HepG2 (cell line): ENCODE data around the gene CNGA2. TPM values are rescaled to one million over a fixed set of nuclear protein-coding genes. Genes with fewer than 3 reads are reported as not detected.

Experiments used
- ATAC-seq: fragments of 200-7000 bp; cut with Tn5 transposase; 3 replicates; pipeline ENCODE4 v1.9.1; 2020; ENCODE audit warnings: mild to moderate bottlenecking, moderate library complexity
- BruUV-seq: library from RNA; stranded (reverse); fragments of 400-500 nt; replicated peaks from 2 replicates; lab custom pipeline; 2021; lab: Mats Ljungman, UMichigan
- CTCF ChIA-PET: fragments of 300-600 bp; formaldehyde crosslinking; extraction: SDS; loops from one replicate; lab custom pipeline; 2021; ENCODE audit warnings: low total read pairs, inconsistent platforms, low intra/inter-chr PET ratio; lab: Yijun Ruan, JAX
- POLR2A ChIA-PET: fragments of 350-600 bp; sonication (Branson Sonifier 250); formaldehyde crosslinking; loops from one replicate; lab custom pipeline; 2020; ENCODE audit warnings: antibody characterized with exemption, inconsistent platforms; lab: Yijun Ruan, JAX
- DNase-seq: peaks from one replicate; pipeline ENCODE4 v3.0.0-alpha.2; 2015; ENCODE audit warnings: low spot score
- FAIRE-seq: peaks from 3 replicates; lab custom pipeline; 2011; peaks lifted over from hg19 to GRCh38; lab: Jason Lieb, UNC
- H2AFZ ChIP-seq: one replicate; pipeline ENCODE4 v1.6.1; 2011; ENCODE audit warnings: low read length, inconsistent platforms
- H3K27ac ChIP-seq: fragments of 300-600 bp; 3 replicates; pipeline ENCODE4 v1.8.0; 2011; ENCODE audit warnings: mixed run types, mild to moderate bottlenecking, mixed read lengths, low read length, inconsistent platforms; ENCODE audit not compliant: insufficient read depth; ENCODE audit errors: extremely low read length
- H3K27me3 ChIP-seq, 2 experiments: fragments of 200-600 bp in 1 of 2; 2 replicates in 1 of 2; 3 replicates in 1 of 2; pipeline versions ENCODE4 v1.6.0 to v1.8.0; 2011; ENCODE audit warnings: low read length in 2 of 2, mild to moderate bottlenecking in 2 of 2, moderate library complexity in 2 of 2, inconsistent platforms in 1 of 2; ENCODE audit not compliant: insufficient read depth in 2 of 2, control insufficient read depth in 1 of 2
- H3K36me3 ChIP-seq, 2 experiments: fragments of 200-600 bp in 1 of 2; replicated peaks in 1 of 2; 2 replicates in 1 of 2; 3 replicates in 1 of 2; pipeline versions ENCODE4 v1.5.1 to v1.8.0; 2011; ENCODE audit warnings: low read length in 2 of 2, inconsistent platforms in 1 of 2; ENCODE audit not compliant: insufficient read depth in 2 of 2, control insufficient read depth in 1 of 2
- H3K4me1 ChIP-seq: 2 replicates; pipeline ENCODE4 v1.5.1; 2012; ENCODE audit warnings: low read length, inconsistent platforms; ENCODE audit not compliant: insufficient read depth
- H3K4me2 ChIP-seq: 2 replicates; pipeline ENCODE4 v1.6.0; 2011; ENCODE audit warnings: low read depth, low read length, inconsistent platforms
- H3K4me3 ChIP-seq, 3 experiments: fragments of 200-600 bp in 1 of 3; sonication (generic), shearing (Covaris generic) in 1 of 3; replicated peaks in 1 of 3; 2 replicates each; pipeline ENCODE4 v1.5.1; 2011 to 2016; ENCODE audit warnings: low read length in 3 of 3, inconsistent platforms in 2 of 3, low read depth in 2 of 3, mild to moderate bottlenecking in 2 of 3, control low read depth in 1 of 3, mixed read lengths in 1 of 3; ENCODE audit not compliant: insufficient read depth in 1 of 3
- H3K79me2 ChIP-seq: one replicate; pipeline ENCODE4 v1.6.1; 2011; ENCODE audit warnings: low read length, inconsistent platforms; ENCODE audit not compliant: insufficient read depth
- H3K9ac ChIP-seq: 2 replicates; pipeline ENCODE4 v1.6.0; 2011; ENCODE audit warnings: mild to moderate bottlenecking, low read depth, low read length, inconsistent platforms; ENCODE audit not compliant: insufficient read depth
- H3K9me3 ChIP-seq: 2 replicates; pipeline ENCODE4 v1.5.1; 2012; ENCODE audit warnings: mild to moderate bottlenecking, low read length
- H4K20me1 ChIP-seq: 2 replicates; pipeline ENCODE4 v1.6.0; 2011; ENCODE audit warnings: inconsistent platforms, mild to moderate bottlenecking, low read length, moderate library complexity; ENCODE audit not compliant: insufficient read depth
- CCDC6 ChIP-seq: sonication (generic); formaldehyde crosslinking; IDR thresholded peaks from 2 replicates; pipeline ENCODE4 v1.8.1; 2022; ENCODE audit warnings: mild to moderate bottlenecking, missing genetic modification reagents, moderate library complexity
- ELF4 ChIP-seq: sonication (generic); formaldehyde crosslinking; IDR thresholded peaks from 2 replicates; pipeline ENCODE4 v1.5.0; 2020; ENCODE audit warnings: missing genetic modification reagents, mild to moderate bottlenecking, moderate library complexity, borderline replicate concordance
- TCF7 ChIP-seq: sonication (generic); IDR thresholded peaks from 2 replicates; pipeline ENCODE4 v1.6.1; 2016; ENCODE audit warnings: antibody characterized with exemption, low read depth
- TCF7L2 ChIP-seq: IDR thresholded peaks from 2 replicates; pipeline ENCODE4 v1.6.1; 2011; ENCODE audit warnings: mild to moderate bottlenecking, low read depth, low read length, moderate library complexity
- ZFP41 ChIP-seq: sonication (generic); formaldehyde crosslinking; IDR thresholded peaks from 2 replicates; pipeline ENCODE4 v1.4.0; 2020; ENCODE audit warnings: mild to moderate bottlenecking, missing genetic modification reagents, borderline replicate concordance
- ZNF230 ChIP-seq: sonication (generic); formaldehyde crosslinking; IDR thresholded peaks from 2 replicates; pipeline ENCODE4 v1.4.0; 2020; ENCODE audit warnings: mild to moderate bottlenecking, missing genetic modification reagents
- ZNF614 ChIP-seq: IDR thresholded peaks from 2 replicates; pipeline ENCODE4 v1.6.1; 2018; ENCODE audit warnings: missing biosample characterization, missing genetic modification reagents, inconsistent platforms, borderline replicate concordance
- ZNF644 ChIP-seq: IDR thresholded peaks from 2 replicates; pipeline ENCODE4 v1.6.1; 2016; ENCODE audit warnings: low read depth
- WGBS: methylation state at CpG from one replicate; pipeline ENCODE4 v1.1.6; 2017; ENCODE audit warnings: low lambda C conversion rate; 5-methylcytosine and 5-hydroxymethylcytosine counted together
- in situ Hi-C: cut with HindIII; loops from 2 replicates; pipeline ENCODE4 v1.10.0; 2017; ENCODE audit warnings: low pct_unique_long_range_greater_than_20kb; ENCODE audit not compliant: extremely low pct_ligation_motif_present
- intact Hi-C: fragments of 100-400 bp; cut with micrococcal nuclease; formaldehyde crosslinking; loops from one replicate; pipeline ENCODE4 v1.10.0; 2022; ENCODE audit not compliant: unreplicated experiment
- polyA plus RNA-seq, 8 experiments: library from polyadenylated mRNA; depleted of rRNA in 3 of 8; stranded (reverse) in 7 of 8; unstranded in 1 of 8; fragments of >200 nt; fragmentation: Illumina TruSeq in 4 of 8; extraction: Trizol in 4 of 8; gene quantifications; 2 replicates each; pipeline versions ENCODE4 v1.2.1 to v1.2.3, GENCODE V29; 2011 to 2016; ENCODE audit warnings: low read depth in 4 of 8, missing spikeins in 1 of 8, mixed read lengths in 1 of 8; ENCODE audit not compliant: insufficient read depth in 1 of 8
- total RNA-seq, 5 experiments: library from RNA; depleted of rRNA; stranded (reverse); fragments of >200 nt; fragmentation: Illumina TruSeq; extraction: Trizol; gene quantifications; 2 replicates each; pipeline ENCODE4 v1.2.3, GENCODE V29; 2016; ENCODE audit warnings: low read depth in 1 of 5
- TF ChIP-seq, protein P1 (sequence below): sonication (generic); formaldehyde crosslinking; IDR thresholded peaks from 2 replicates; pipeline ENCODE4 v1.9.0; 2021; ENCODE audit warnings: missing genetic modification reagents, mild to moderate bottlenecking, borderline replicate concordance

Gene CNGA2
- total and polyA plus RNA-seq, 2 of the 13 experiments (the other 11 are each of a cell fraction or from before 2014, with no cell fraction given), result not detected

DNA sequence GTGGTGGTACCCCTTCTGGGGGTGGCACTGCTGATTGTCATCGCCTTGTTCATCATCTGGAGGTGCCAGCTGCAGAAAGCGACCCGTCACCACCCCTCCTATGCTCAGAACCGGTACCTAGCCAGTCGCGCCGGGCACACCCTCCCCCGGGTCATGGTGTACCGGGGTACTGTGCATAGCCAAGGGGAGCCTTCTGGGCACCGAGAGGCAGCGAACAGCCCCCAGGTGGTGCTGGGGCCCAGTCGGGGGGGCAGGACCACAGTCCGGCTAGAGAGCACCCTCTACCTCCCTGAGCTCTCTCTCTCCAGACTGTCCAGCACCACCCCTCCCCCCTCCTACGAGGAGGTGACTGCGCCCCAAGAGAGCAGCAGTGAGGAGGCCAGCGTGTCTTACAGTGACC lies 34.0 kb upstream of the CNGA2 start (continued):
- TF ChIP-seq, protein P1, sequence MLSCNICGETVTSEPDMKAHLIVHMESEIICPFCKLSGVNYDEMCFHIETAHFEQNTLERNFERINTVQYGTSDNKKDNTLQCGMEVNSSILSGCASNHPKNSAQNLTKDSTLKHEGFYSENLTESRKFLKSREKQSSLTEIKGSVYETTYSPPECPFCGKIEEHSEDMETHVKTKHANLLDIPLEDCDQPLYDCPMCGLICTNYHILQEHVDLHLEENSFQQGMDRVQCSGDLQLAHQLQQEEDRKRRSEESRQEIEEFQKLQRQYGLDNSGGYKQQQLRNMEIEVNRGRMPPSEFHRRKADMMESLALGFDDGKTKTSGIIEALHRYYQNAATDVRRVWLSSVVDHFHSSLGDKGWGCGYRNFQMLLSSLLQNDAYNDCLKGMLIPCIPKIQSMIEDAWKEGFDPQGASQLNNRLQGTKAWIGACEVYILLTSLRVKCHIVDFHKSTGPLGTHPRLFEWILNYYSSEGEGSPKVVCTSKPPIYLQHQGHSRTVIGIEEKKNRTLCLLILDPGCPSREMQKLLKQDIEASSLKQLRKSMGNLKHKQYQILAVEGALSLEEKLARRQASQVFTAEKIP (CRISPR knock-in tag), result no peak
- TF ChIP-seq TCF7 (no peak), ELF4 (CRISPR knock-in tag) (no peak), CCDC6 (CRISPR knock-in tag) (no peak)
- TF ChIP-seq, all 625 proteins: peak for 0

DNA sequence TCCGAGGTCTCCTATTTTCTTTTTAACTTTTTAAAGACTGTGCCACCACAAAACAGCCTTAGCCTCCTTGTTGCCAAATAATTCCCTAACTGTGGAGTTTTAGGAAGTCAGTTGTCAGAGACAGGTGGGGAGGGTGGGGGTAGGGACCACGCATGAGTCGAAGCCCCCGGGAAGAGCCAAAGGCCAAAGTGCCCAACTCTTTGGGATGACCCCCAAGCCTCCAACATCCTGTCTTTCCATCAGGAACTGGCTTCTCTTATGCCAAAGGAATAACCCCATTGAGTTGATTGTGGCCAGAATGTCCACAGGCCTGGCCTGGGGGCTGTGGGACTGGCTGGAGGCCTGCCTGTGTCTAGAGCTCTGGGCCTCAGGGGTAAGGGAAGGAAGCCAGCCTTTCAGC lies 33.5 kb upstream of the CNGA2 start:
- Histone ChIP-seq H4K20me1 (no peaks in the 10 kb centered on the region), H3K4me3 (no peak overlapping the region), H3K9ac (no peak overlapping the region), H3K36me3 (no peaks in the 10 kb centered on the region), H3K9me3 (no peaks in the 10 kb centered on the region), H3K4me2 (no peak overlapping the region), H3K27me3 (no peaks in the 10 kb centered on the region; a peak in 1 of 5 replicates), H3K27ac (no peak overlapping the region), H2AFZ (no peak overlapping the region), H3K4me1 (no peaks in the 10 kb centered on the region), H3K79me2 (no peaks in the 10 kb centered on the region)
- intact Hi-C loops (no loop called here), in situ Hi-C loops (no loop called here)
- FAIRE-seq (no peak), ATAC-seq (no peak), DNase-seq (no peak)
- no peak for TF ChIP-seq ZFP41 (CRISPR knock-in tag)
- no peak for TF ChIP-seq ZNF230
- TF ChIP-seq ZNF644 (CRISPR knock-in tag), result no peak
- TF ChIP-seq TCF7L2, result no peak
- TF ChIP-seq ZNF614 (CRISPR knock-in tag), result no peak
- POLR2A ChIA-PET, result no interaction called here
- no TSS peak for BruUV-seq
- WGBS, result 85% methylated on average over 4 of the region's 4 CpGs
- CTCF ChIA-PET, result no interaction called here
